DND-41 (cell line): ENCODE results near the gene SYNDIG1L.

ENCODE experiments used
- EZH2 ChIP-seq: IDR thresholded peaks from 3 replicates; pipeline ENCODE4 v1.6.1; 2012; ENCODE audit warnings: borderline replicate concordance, low read depth, mild to moderate bottlenecking, moderate library complexity, low read length, inconsistent platforms; ENCODE audit not compliant: severe bottlenecking
- TF ChIP-seq, protein P1 (sequence below): IDR thresholded peaks from 2 replicates; pipeline ENCODE4 v1.5.1; 2012; ENCODE audit warnings: borderline replicate concordance, low read length, moderate library complexity, mild to moderate bottlenecking; ENCODE audit not compliant: poor library complexity, severe bottlenecking; ENCODE audit errors: extremely low read depth

GRCh38 chr14:74459976-74460375 is 34.0 kb upstream of the SYNDIG1L start:
- TF ChIP-seq, protein P1, sequence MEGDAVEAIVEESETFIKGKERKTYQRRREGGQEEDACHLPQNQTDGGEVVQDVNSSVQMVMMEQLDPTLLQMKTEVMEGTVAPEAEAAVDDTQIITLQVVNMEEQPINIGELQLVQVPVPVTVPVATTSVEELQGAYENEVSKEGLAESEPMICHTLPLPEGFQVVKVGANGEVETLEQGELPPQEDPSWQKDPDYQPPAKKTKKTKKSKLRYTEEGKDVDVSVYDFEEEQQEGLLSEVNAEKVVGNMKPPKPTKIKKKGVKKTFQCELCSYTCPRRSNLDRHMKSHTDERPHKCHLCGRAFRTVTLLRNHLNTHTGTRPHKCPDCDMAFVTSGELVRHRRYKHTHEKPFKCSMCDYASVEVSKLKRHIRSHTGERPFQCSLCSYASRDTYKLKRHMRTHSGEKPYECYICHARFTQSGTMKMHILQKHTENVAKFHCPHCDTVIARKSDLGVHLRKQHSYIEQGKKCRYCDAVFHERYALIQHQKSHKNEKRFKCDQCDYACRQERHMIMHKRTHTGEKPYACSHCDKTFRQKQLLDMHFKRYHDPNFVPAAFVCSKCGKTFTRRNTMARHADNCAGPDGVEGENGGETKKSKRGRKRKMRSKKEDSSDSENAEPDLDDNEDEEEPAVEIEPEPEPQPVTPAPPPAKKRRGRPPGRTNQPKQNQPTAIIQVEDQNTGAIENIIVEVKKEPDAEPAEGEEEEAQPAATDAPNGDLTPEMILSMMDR: no peak
- TF ChIP-seq EZH2: no peak
